Liver (tissue), 3 donors: Measurements from ENCODE around the gene GGN.

Experiments used
- CTCF ChIP-seq: fragments of 150-350 bp; IDR thresholded peaks from 2 replicates; pipeline ENCODE4 v1.5.1; 2017; ENCODE audit warnings: improper control_type of control experiment, low read depth, low read length; ENCODE audit not compliant: missing input control
- EGR1 ChIP-seq, 2 donors: IDR thresholded peaks; 2 replicates each; pipeline ENCODE4 v1.6.1; 2016 to 2018; ENCODE audit warnings: antibody characterized with exemption in 2 of 2, low read depth in 2 of 2
- GABPA ChIP-seq, 2 donors: IDR thresholded peaks in 1 of 2; conservative IDR thresholded peaks in 1 of 2; 2 replicates each; pipeline ENCODE4 v1.6.1; 2016; ENCODE audit warnings: antibody characterized with exemption in 2 of 2, mild to moderate bottlenecking in 1 of 2, moderate library complexity in 1 of 2
- HNF4G ChIP-seq: IDR thresholded peaks from 2 replicates; pipeline ENCODE4 v1.6.1; 2016; ENCODE audit warnings: antibody characterized with exemption
- JUND ChIP-seq, 2 donors: IDR thresholded peaks; 2 replicates each; pipeline ENCODE4 v1.6.1; 2016; ENCODE audit warnings: antibody characterized with exemption in 2 of 2
- NR2F2 ChIP-seq: IDR thresholded peaks from 2 replicates; pipeline ENCODE4 v1.6.1; 2016; ENCODE audit warnings: antibody characterized with exemption
- RAD21 ChIP-seq, 2 donors: IDR thresholded peaks; 2 replicates each; pipeline ENCODE4 v1.6.1; 2016; ENCODE audit warnings: antibody characterized with exemption in 2 of 2, mild to moderate bottlenecking in 2 of 2
- RXRA ChIP-seq, 2 donors: IDR thresholded peaks; 2 replicates each; pipeline ENCODE4 v1.6.1; 2017 to 2018; ENCODE audit warnings: antibody characterized with exemption in 2 of 2, mild to moderate bottlenecking in 1 of 2
- TAF1 ChIP-seq: conservative IDR thresholded peaks from 2 replicates; pipeline ENCODE4 v1.6.1; 2016; ENCODE audit warnings: antibody characterized with exemption, mild to moderate bottlenecking
- YY1 ChIP-seq: IDR thresholded peaks from 2 replicates; pipeline ENCODE4 v1.6.1; 2016; ENCODE audit warnings: antibody characterized with exemption, mild to moderate bottlenecking
- ZBTB33 ChIP-seq: IDR thresholded peaks from 2 replicates; pipeline ENCODE4 v1.6.1; 2016; ENCODE audit warnings: antibody characterized with exemption
- TF ChIP-seq, protein P1 (sequence below): IDR thresholded peaks from 2 replicates; pipeline ENCODE4 v1.6.1; 2016; ENCODE audit warnings: antibody characterized with exemption, mild to moderate bottlenecking
- TF ChIP-seq, protein P2 (sequence below): IDR thresholded peaks from 2 replicates; pipeline ENCODE4 v1.6.1; 2016; ENCODE audit warnings: antibody characterized with exemption
- TF ChIP-seq, protein P3 (sequence below): IDR thresholded peaks from 2 replicates; pipeline ENCODE4 v1.6.1; 2016; ENCODE audit warnings: antibody characterized with exemption
- donor health status: healthy.
- donor health status: healthy.

DNA sequence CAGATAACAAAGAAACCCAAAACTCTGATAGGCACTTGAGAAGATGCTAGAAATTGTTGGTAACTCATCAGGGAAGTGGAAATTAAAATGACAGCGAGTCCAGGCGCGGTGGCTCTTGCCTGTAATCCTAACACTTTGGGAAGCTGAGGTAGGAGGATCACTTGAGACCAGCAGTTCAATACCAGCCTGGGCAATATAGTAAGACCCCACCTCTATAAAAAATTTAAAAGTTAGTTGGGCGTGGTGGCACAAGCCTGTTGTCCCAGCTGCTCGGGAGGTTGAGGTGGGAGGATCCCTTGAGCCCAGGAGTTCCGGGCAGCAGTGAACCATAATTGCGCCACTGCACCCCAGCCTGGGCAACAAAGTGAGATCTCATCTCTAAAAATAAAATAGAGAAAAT is 43.1 kb upstream of the GGN start:
- TF ChIP-seq CTCF (no peak), JUND (IDR thresholded peaks at IDR 0.05) (no peak), TAF1 (no peak), ZBTB33 (no peak), RAD21 (IDR thresholded peaks at IDR 0.05) (no peak), GABPA (IDR thresholded peaks at IDR 0.05 in 1 of 2, conservative IDR thresholded peaks at IDR 0.05 in 1 of 2) (no peak), YY1 (no peak), HNF4G (no peak), EGR1 (IDR thresholded peaks at IDR 0.05; ENCODE audit: low read depth in 2 of 2) (no peak), NR2F2 (no peak), RXRA (IDR thresholded peaks at IDR 0.05) (no peak)
- TF ChIP-seq, protein P1, sequence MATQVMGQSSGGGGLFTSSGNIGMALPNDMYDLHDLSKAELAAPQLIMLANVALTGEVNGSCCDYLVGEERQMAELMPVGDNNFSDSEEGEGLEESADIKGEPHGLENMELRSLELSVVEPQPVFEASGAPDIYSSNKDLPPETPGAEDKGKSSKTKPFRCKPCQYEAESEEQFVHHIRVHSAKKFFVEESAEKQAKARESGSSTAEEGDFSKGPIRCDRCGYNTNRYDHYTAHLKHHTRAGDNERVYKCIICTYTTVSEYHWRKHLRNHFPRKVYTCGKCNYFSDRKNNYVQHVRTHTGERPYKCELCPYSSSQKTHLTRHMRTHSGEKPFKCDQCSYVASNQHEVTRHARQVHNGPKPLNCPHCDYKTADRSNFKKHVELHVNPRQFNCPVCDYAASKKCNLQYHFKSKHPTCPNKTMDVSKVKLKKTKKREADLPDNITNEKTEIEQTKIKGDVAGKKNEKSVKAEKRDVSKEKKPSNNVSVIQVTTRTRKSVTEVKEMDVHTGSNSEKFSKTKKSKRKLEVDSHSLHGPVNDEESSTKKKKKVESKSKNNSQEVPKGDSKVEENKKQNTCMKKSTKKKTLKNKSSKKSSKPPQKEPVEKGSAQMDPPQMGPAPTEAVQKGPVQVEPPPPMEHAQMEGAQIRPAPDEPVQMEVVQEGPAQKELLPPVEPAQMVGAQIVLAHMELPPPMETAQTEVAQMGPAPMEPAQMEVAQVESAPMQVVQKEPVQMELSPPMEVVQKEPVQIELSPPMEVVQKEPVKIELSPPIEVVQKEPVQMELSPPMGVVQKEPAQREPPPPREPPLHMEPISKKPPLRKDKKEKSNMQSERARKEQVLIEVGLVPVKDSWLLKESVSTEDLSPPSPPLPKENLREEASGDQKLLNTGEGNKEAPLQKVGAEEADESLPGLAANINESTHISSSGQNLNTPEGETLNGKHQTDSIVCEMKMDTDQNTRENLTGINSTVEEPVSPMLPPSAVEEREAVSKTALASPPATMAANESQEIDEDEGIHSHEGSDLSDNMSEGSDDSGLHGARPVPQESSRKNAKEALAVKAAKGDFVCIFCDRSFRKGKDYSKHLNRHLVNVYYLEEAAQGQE: no peak
- TF ChIP-seq, protein P2, sequence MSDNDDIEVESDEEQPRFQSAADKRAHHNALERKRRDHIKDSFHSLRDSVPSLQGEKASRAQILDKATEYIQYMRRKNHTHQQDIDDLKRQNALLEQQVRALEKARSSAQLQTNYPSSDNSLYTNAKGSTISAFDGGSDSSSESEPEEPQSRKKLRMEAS: no peak
- TF ChIP-seq, protein P3, sequence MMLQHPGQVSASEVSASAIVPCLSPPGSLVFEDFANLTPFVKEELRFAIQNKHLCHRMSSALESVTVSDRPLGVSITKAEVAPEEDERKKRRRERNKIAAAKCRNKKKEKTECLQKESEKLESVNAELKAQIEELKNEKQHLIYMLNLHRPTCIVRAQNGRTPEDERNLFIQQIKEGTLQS: no peak
